ENCODE data around the gene CDH4.

DNA sequence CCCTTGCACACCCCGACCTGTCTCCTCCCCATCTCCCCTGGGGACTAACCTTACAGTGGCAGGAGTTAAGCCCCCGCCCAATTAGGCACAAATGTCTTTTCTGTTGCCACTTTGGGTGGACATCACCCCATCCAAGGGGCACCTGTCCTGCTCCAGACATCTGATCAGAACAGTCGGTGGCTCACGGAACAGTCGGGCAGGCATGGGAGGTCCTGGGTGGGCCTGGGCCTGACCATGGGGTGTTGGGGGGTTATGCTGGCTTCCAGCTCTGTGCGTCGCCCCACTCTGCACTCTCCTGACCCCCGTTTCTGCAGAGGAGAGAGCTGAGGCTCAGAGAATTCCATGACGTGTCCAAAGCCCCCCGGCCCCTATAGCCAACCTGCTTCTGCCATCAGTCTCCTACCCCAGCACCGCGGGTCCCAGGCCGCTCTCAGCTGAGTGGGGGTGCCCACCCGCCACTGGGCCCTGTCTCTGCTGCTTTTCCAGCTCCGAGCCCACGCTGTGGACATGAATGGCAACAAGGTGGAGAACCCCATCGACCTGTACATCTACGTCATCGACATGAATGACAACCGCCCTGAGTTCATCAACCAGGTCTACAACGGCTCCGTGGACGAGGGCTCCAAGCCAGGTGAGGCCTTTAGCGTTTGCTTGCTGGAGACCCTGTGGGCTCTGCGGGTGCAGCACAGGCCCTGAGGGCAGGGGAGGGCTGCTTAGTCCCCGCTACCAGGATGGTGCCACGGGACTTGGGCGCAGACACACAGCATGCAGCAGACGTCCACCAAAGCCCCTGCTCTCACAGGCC lies 600.4 kb downstream of the CDH4 start:
- TF ChIP-seq RAD21 (IDR thresholded peaks at IDR 0.05; ENCODE audit: low read depth) (no peak), TAF1 (IDR thresholded peaks at IDR 0.05; ENCODE audit: low read depth) (no peak), YY1 (IDR thresholded peaks at IDR 0.05; ENCODE audit: low read depth) (no peak), CEBPB (IDR thresholded peaks at IDR 0.05) (no peak), FOXM1 (IDR thresholded peaks at IDR 0.05; ENCODE audit: borderline replicate concordance, low read depth) (no peak), CREB1 (IDR thresholded peaks at IDR 0.05; ENCODE audit: low read depth) (no peak), EGR1 (IDR thresholded peaks at IDR 0.05) (no peak), TCF12 (IDR thresholded peaks at IDR 0.05; ENCODE audit: low read depth) (no peak), EP300 (IDR thresholded peaks at IDR 0.05; ENCODE audit: borderline replicate concordance) (no peak), NFIC (IDR thresholded peaks at IDR 0.05) (no peak)
- TF ChIP-seq, protein P1, sequence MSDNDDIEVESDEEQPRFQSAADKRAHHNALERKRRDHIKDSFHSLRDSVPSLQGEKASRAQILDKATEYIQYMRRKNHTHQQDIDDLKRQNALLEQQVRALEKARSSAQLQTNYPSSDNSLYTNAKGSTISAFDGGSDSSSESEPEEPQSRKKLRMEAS (IDR thresholded peaks at IDR 0.05): no peak
- TF ChIP-seq, protein P2, sequence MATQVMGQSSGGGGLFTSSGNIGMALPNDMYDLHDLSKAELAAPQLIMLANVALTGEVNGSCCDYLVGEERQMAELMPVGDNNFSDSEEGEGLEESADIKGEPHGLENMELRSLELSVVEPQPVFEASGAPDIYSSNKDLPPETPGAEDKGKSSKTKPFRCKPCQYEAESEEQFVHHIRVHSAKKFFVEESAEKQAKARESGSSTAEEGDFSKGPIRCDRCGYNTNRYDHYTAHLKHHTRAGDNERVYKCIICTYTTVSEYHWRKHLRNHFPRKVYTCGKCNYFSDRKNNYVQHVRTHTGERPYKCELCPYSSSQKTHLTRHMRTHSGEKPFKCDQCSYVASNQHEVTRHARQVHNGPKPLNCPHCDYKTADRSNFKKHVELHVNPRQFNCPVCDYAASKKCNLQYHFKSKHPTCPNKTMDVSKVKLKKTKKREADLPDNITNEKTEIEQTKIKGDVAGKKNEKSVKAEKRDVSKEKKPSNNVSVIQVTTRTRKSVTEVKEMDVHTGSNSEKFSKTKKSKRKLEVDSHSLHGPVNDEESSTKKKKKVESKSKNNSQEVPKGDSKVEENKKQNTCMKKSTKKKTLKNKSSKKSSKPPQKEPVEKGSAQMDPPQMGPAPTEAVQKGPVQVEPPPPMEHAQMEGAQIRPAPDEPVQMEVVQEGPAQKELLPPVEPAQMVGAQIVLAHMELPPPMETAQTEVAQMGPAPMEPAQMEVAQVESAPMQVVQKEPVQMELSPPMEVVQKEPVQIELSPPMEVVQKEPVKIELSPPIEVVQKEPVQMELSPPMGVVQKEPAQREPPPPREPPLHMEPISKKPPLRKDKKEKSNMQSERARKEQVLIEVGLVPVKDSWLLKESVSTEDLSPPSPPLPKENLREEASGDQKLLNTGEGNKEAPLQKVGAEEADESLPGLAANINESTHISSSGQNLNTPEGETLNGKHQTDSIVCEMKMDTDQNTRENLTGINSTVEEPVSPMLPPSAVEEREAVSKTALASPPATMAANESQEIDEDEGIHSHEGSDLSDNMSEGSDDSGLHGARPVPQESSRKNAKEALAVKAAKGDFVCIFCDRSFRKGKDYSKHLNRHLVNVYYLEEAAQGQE (IDR thresholded peaks at IDR 0.05; ENCODE audit: low read depth): no peak

All from Ishikawa (cell line).